Left ventricle myocardium inferior (tissue), 1 donor: ENCODE measurements around the gene KRTAP13-2. TPM values are rescaled to one million over a fixed set of nuclear protein-coding genes. Genes with fewer than 3 reads are reported as not detected.

Source experiments
- DNase-seq: peaks from one replicate; pipeline ENCODE4 v3.0.0-alpha.2; 2020
- H3K27ac ChIP-seq: fragments of 200-600 bp; replicated peaks from 2 replicates; pipeline ENCODE4 v1.8.0; 2021
- H3K27me3 ChIP-seq: fragments of 200-600 bp; 2 replicates; pipeline ENCODE4 v1.8.0; 2021; ENCODE audit warnings: low read depth
- H3K36me3 ChIP-seq: fragments of 200-600 bp; 2 replicates; pipeline ENCODE4 v1.8.0; 2021
- H3K4me1 ChIP-seq: fragments of 200-600 bp; 2 replicates; pipeline ENCODE4 v1.8.0; 2021
- H3K4me3 ChIP-seq: fragments of 200-600 bp; 2 replicates; pipeline ENCODE4 v1.8.0; 2021; ENCODE audit warnings: mild to moderate bottlenecking, moderate library complexity
- H3K9me3 ChIP-seq: fragments of 200-600 bp; replicated peaks from 2 replicates; pipeline ENCODE4 v1.8.0; 2021
- CTCF ChIP-seq: fragments of 200-600 bp; IDR thresholded peaks from 2 replicates; pipeline ENCODE4 v1.8.0; 2021; ENCODE audit warnings: antibody characterized with exemption, mild to moderate bottlenecking, borderline replicate concordance
- intact Hi-C: fragments of 100-400 bp; cut with micrococcal nuclease; formaldehyde crosslinking; loops from one replicate; pipeline ENCODE4 v1.11.0; 2022
- microRNA-seq: library from miRNA; unstranded; fragments of <30 nt; microRNA quantifications from one replicate; pipeline ENCODE4 v1.2.0, GENCODE V29; 2020
- total RNA-seq: library from RNA; stranded (reverse); fragmentation: NEBNext Ultra II Directional; extraction: Animal tissue kit (Norgen Biotek cat#: 25700); gene quantifications from one replicate; pipeline ENCODE4 v1.2.1, GENCODE V29; 2021
- donor health status: DM: no; HTN: yes; CAD: no; lungs with severe emphysema.

KRTAP13-2 gene
- total RNA-seq, 1 donor from 2014 or later = not detected

- Histone ChIP-seq H3K27ac (no peak overlapping the region), H3K4me3 (no peak overlapping the region), H3K4me1 (no peaks in the 10 kb centered on the region), H3K9me3 (peaks cover 31% of the 10 kb centered on the region), H3K36me3 (no peaks in the 10 kb centered on the region), H3K27me3 (no peaks in the 10 kb centered on the region)
- TF ChIP-seq CTCF = no peak
- intact Hi-C loops = no loop called here
- DNase-seq = no peak
Observed at GRCh38 chr21:30326390-30326789, 45.7 kb downstream of the KRTAP13-2 start.

Small RNA genes within 50 kb of the gene (microRNA-seq; reads per million reads assigned to microRNA genes)
- not detected for gene MIR4327

Other genes with a start within 250 kb of the KRTAP13-2 start
- gene CLDN17, start 205.5 kb downstream of the KRTAP13-2 start, total RNA-seq = not detected
- not detected for gene CLDN8, start 156.2 kb downstream of the KRTAP13-2 start, total RNA-seq
- not detected for gene KRTAP24-1, start 89.3 kb downstream of the KRTAP13-2 start, total RNA-seq
- gene KRTAP25-1, start 82.8 kb downstream of the KRTAP13-2 start, total RNA-seq = not detected
- gene KRTAP26-1, start 52.0 kb downstream of the KRTAP13-2 start, total RNA-seq = not detected
- gene KRTAP27-1, start 34.6 kb downstream of the KRTAP13-2 start, total RNA-seq = not detected
- not detected for gene KRTAP23-1, start 23.7 kb downstream of the KRTAP13-2 start, total RNA-seq
- gene KRTAP13-1, start 23.8 kb upstream of the KRTAP13-2 start, total RNA-seq = not detected
- not detected for gene KRTAP13-3, start 53.7 kb upstream of the KRTAP13-2 start, total RNA-seq
- gene KRTAP13-4, start 57.9 kb upstream of the KRTAP13-2 start, total RNA-seq = not detected
- gene KRTAP15-1, start 68.0 kb upstream of the KRTAP13-2 start, total RNA-seq = not detected
- not detected for gene KRTAP19-1, start 108.1 kb upstream of the KRTAP13-2 start, total RNA-seq
- gene KRTAP19-2, start 115.2 kb upstream of the KRTAP13-2 start, total RNA-seq = not detected
- not detected for gene KRTAP19-3, start 119.7 kb upstream of the KRTAP13-2 start, total RNA-seq
- not detected for gene KRTAP19-4, start 124.9 kb upstream of the KRTAP13-2 start, total RNA-seq
- gene KRTAP19-5, start 129.9 kb upstream of the KRTAP13-2 start, total RNA-seq = not detected
- gene KRTAP19-6, start 169.6 kb upstream of the KRTAP13-2 start, total RNA-seq = not detected
- gene KRTAP19-7, start 189.0 kb upstream of the KRTAP13-2 start, total RNA-seq = not detected
- gene KRTAP22-2, start 218.1 kb upstream of the KRTAP13-2 start, total RNA-seq = not detected
- not detected for gene KRTAP6-3, start 220.2 kb upstream of the KRTAP13-2 start, total RNA-seq
- gene KRTAP6-2, start 226.6 kb upstream of the KRTAP13-2 start, total RNA-seq = not detected
- not detected for gene KRTAP22-1, start 228.8 kb upstream of the KRTAP13-2 start, total RNA-seq
- gene KRTAP6-1, start 241.7 kb upstream of the KRTAP13-2 start, total RNA-seq = not detected
- not detected for gene KRTAP20-1, start 244.2 kb upstream of the KRTAP13-2 start, total RNA-seq
- gene KRTAP20-4, start 248.4 kb upstream of the KRTAP13-2 start, total RNA-seq = not detected